GDM1 (cell line): ENCODE results near the gene SERTAD2.

ENCODE experiments used
- DNase-seq: peaks from one replicate; lab custom pipeline; 2025; lab: John Stamatoyannopoulos, UW

Gene SERTAD2

GRCh38 chr2:64675860-64676259 is 22.1 kb upstream of the SERTAD2 start:
- DNase-seq = no peak

GRCh38 chr2:64672708-64673107 is 19.0 kb upstream of the SERTAD2 start:
- DNase-seq = no peak

GRCh38 chr2:64670047-64670446 is 16.3 kb upstream of the SERTAD2 start:
- DNase-seq = no peak

GRCh38 chr2:64669288-64669687 is 15.6 kb upstream of the SERTAD2 start:
- no peak for DNase-seq

GRCh38 chr2:64668542-64668941 is 14.8 kb upstream of the SERTAD2 start:
- DNase-seq = no peak

GRCh38 chr2:64667535-64667934 is 13.8 kb upstream of the SERTAD2 start:
- no peak for DNase-seq

- DNase-seq = no peak
Observed at GRCh38 chr2:64666810-64667438, 13.2 kb upstream of the SERTAD2 start.

- DNase-seq = no peak
Observed at GRCh38 chr2:64665709-64666108, 12.0 kb upstream of the SERTAD2 start.

GRCh38 chr2:64663402-64663801 is 9.7 kb upstream of the SERTAD2 start:
- no peak for DNase-seq

GRCh38 chr2:64661741-64662169 is 8.0 kb upstream of the SERTAD2 start:
- DNase-seq = peak; percentile 31

- no peak for DNase-seq
Observed at GRCh38 chr2:64659252-64659651, 5.5 kb upstream of the SERTAD2 start.

GRCh38 chr2:64658269-64658668 is 4.6 kb upstream of the SERTAD2 start:
- no peak for DNase-seq

- DNase-seq = peak; percentile 42
Observed at GRCh38 chr2:64657411-64657810, 3.7 kb upstream of the SERTAD2 start.

- no peak for DNase-seq
Observed at GRCh38 chr2:64656379-64656778, 2.7 kb upstream of the SERTAD2 start.

GRCh38 chr2:64655873-64656272 is 2.2 kb upstream of the SERTAD2 start:
- DNase-seq = peak; percentile 10

- DNase-seq = no peak
Observed at GRCh38 chr2:64655018-64655664, 1.4 kb upstream of the SERTAD2 start.

GRCh38 chr2:64654063-64654811 is 524 bp upstream of the SERTAD2 start:
- DNase-seq = peak; percentile 81

- DNase-seq = no peak
Observed at GRCh38 chr2:64652231-64653108, 1.2 kb downstream of the SERTAD2 start.

GRCh38 chr2:64651590-64651989 is 2.1 kb downstream of the SERTAD2 start:
- no peak for DNase-seq

- no peak for DNase-seq
Observed at GRCh38 chr2:64650722-64651338, 2.9 kb downstream of the SERTAD2 start.

GRCh38 chr2:64650296-64650695 is 3.4 kb downstream of the SERTAD2 start:
- no peak for DNase-seq

- DNase-seq = no peak
Observed at GRCh38 chr2:64649626-64650025, 4.1 kb downstream of the SERTAD2 start.
